ENCODE data around the gene KLF3. TPM values are rescaled to one million over a fixed set of nuclear protein-coding genes. Genes with fewer than 3 reads are reported as not detected.

Gene KLF3
- total RNA-seq, 1 donor, result 25.3 TPM

GRCh38 chr4:38740303-38740702 is 76.3 kb downstream of the KLF3 start:
- no peaks in the 10 kb centered on the region for H3K79me2 ChIP-seq (ENCODE audit: insufficient read depth, low read length)
- no peaks in the 10 kb centered on the region for H3K9me3 ChIP-seq (ENCODE audit: low read depth, low read length)
- H3K27ac ChIP-seq (ENCODE audit: low read depth, low read length), result no peak overlapping the region
- H3K4me1 ChIP-seq (ENCODE audit: insufficient read depth, low read length), result no peaks in the 10 kb centered on the region
- H3K4me2 ChIP-seq (ENCODE audit: insufficient read depth, low read length), result no peak overlapping the region
- TF ChIP-seq CTCF (IDR thresholded peaks at IDR 0.05; ENCODE audit: extremely low read depth, low read depth, low read length), result no peak
- H3K36me3 ChIP-seq (ENCODE audit: insufficient read depth, low read length), result no peaks in the 10 kb centered on the region
- no peak overlapping the region for H3K4me3 ChIP-seq (ENCODE audit: insufficient read depth, low read length)
- H3K27me3 ChIP-seq (ENCODE audit: insufficient read depth, low read length), result no peaks in the 10 kb centered on the region
- H4K20me1 ChIP-seq (ENCODE audit: insufficient read depth, low read length), result no peaks in the 10 kb centered on the region
- DNase-seq (ENCODE audit: insufficient read length, low spot score, missing footprints), result no peak
- H2AFZ ChIP-seq (ENCODE audit: low read length), result no peak overlapping the region

- Histone ChIP-seq H3K36me3 (ENCODE audit: insufficient read depth, low read length) (no peaks in the 10 kb centered on the region), H3K79me2 (ENCODE audit: insufficient read depth, low read length) (no peaks in the 10 kb centered on the region), H3K9me3 (ENCODE audit: low read depth, low read length) (no peaks in the 10 kb centered on the region), H3K4me2 (ENCODE audit: insufficient read depth, low read length) (peak overlapping the region; percentile 38), H4K20me1 (ENCODE audit: insufficient read depth, low read length) (no peaks in the 10 kb centered on the region), H3K27ac (ENCODE audit: low read depth, low read length) (no peak overlapping the region), H2AFZ (ENCODE audit: low read length) (peak overlapping the region; percentile 74), H3K4me3 (ENCODE audit: insufficient read depth, low read length) (no peak overlapping the region), H3K4me1 (ENCODE audit: insufficient read depth, low read length) (no peaks in the 10 kb centered on the region), H3K27me3 (ENCODE audit: insufficient read depth, low read length) (no peaks in the 10 kb centered on the region)
- no peak for TF ChIP-seq CTCF (IDR thresholded peaks at IDR 0.05; ENCODE audit: extremely low read depth, low read depth, low read length)
- no peak for DNase-seq (ENCODE audit: insufficient read length, low spot score, missing footprints)
Measured at GRCh38 chr4:38743866-38744265, 79.9 kb downstream of the KLF3 start.

- Histone ChIP-seq H3K27ac (ENCODE audit: low read depth, low read length) (no peak overlapping the region), H3K4me1 (ENCODE audit: insufficient read depth, low read length) (no peaks in the 10 kb centered on the region), H3K27me3 (ENCODE audit: insufficient read depth, low read length) (no peaks in the 10 kb centered on the region), H3K79me2 (ENCODE audit: insufficient read depth, low read length) (no peaks in the 10 kb centered on the region), H3K4me2 (ENCODE audit: insufficient read depth, low read length) (no peak overlapping the region), H2AFZ (ENCODE audit: low read length) (no peak overlapping the region), H3K4me3 (ENCODE audit: insufficient read depth, low read length) (no peak overlapping the region), H4K20me1 (ENCODE audit: insufficient read depth, low read length) (no peaks in the 10 kb centered on the region), H3K9me3 (ENCODE audit: low read depth, low read length) (no peaks in the 10 kb centered on the region), H3K36me3 (ENCODE audit: insufficient read depth, low read length) (no peaks in the 10 kb centered on the region)
- TF ChIP-seq CTCF (IDR thresholded peaks at IDR 0.05; ENCODE audit: extremely low read depth, low read depth, low read length), result no peak
- no peak for DNase-seq (ENCODE audit: insufficient read length, low spot score, missing footprints)
Measured at GRCh38 chr4:38745881-38746280, 81.9 kb downstream of the KLF3 start.

GRCh38 chr4:38747629-38748028 is 83.6 kb downstream of the KLF3 start:
- DNase-seq (ENCODE audit: insufficient read length, low spot score, missing footprints), result no peak
- Histone ChIP-seq H3K4me2 (ENCODE audit: insufficient read depth, low read length) (no peak overlapping the region), H3K4me1 (ENCODE audit: insufficient read depth, low read length) (peaks cover 11% of the 10 kb centered on the region), H4K20me1 (ENCODE audit: insufficient read depth, low read length) (no peaks in the 10 kb centered on the region), H3K4me3 (ENCODE audit: insufficient read depth, low read length) (no peak overlapping the region), H3K9me3 (ENCODE audit: low read depth, low read length) (no peaks in the 10 kb centered on the region), H2AFZ (ENCODE audit: low read length) (no peak overlapping the region), H3K79me2 (ENCODE audit: insufficient read depth, low read length) (no peaks in the 10 kb centered on the region), H3K27me3 (ENCODE audit: insufficient read depth, low read length) (no peaks in the 10 kb centered on the region), H3K27ac (ENCODE audit: low read depth, low read length) (no peak overlapping the region), H3K36me3 (ENCODE audit: insufficient read depth, low read length) (no peaks in the 10 kb centered on the region)
- TF ChIP-seq CTCF (IDR thresholded peaks at IDR 0.05; ENCODE audit: extremely low read depth, low read depth, low read length), result no peak

Data from osteoblast (primary cell).